Endodermal cell (in vitro differentiated cells): ENCODE results near the gene NIBAN1. TPM values are rescaled to one million over a fixed set of nuclear protein-coding genes. Genes with fewer than 3 reads are reported as not detected.

ENCODE experiments used
- DNase-seq: peaks from one replicate; pipeline ENCODE4 v3.0.0-alpha.2; 2017
- H3K27ac ChIP-seq: 2 replicates; pipeline ENCODE4 v1.5.1; 2013; ENCODE audit warnings: mild to moderate bottlenecking, low read depth, low read length, moderate library complexity
- H3K27me3 ChIP-seq: 2 replicates; pipeline ENCODE4 v1.6.1; 2013; ENCODE audit warnings: mild to moderate bottlenecking, low read length, moderate library complexity; ENCODE audit not compliant: insufficient read depth, control insufficient read depth, poor library complexity, severe bottlenecking
- H3K36me3 ChIP-seq: 2 replicates; pipeline ENCODE4 v1.7.0; 2013; ENCODE audit warnings: mild to moderate bottlenecking, low read length, moderate library complexity; ENCODE audit not compliant: control insufficient read depth, insufficient read depth
- H3K4me1 ChIP-seq: one replicate; pipeline ENCODE4 v1.7.0; 2013; ENCODE audit warnings: low read length; ENCODE audit not compliant: control insufficient read depth, insufficient read depth
- H3K4me3 ChIP-seq: 2 replicates; pipeline ENCODE4 v1.5.1; 2013; ENCODE audit warnings: mild to moderate bottlenecking, low read length, moderate library complexity
- H3K9ac ChIP-seq: 2 replicates; pipeline ENCODE4 v1.6.1; 2013; ENCODE audit warnings: mild to moderate bottlenecking, low read length, moderate library complexity; ENCODE audit not compliant: poor library complexity, severe bottlenecking; ENCODE audit errors: extremely low read depth
- H3K9me3 ChIP-seq: 2 replicates; pipeline ENCODE4 v1.6.1; 2013; ENCODE audit warnings: mild to moderate bottlenecking, low read length, moderate library complexity; ENCODE audit not compliant: control insufficient read depth
- H3K27ac Mint-ChIP-seq: 2 replicates; pipeline ENCODE4 v1.8.0; 2020; ENCODE audit warnings: mixed read lengths
- H3K27me3 Mint-ChIP-seq: 2 replicates; pipeline ENCODE4 v1.8.0; 2021; ENCODE audit warnings: mild to moderate bottlenecking, mixed read lengths; ENCODE audit not compliant: insufficient read depth
- H3K36me3 Mint-ChIP-seq: 2 replicates; pipeline ENCODE4 v1.8.0; 2020; ENCODE audit warnings: low read depth, mixed read lengths
- H3K4me1 Mint-ChIP-seq: 2 replicates; pipeline ENCODE4 v1.8.0; 2020; ENCODE audit warnings: mixed read lengths
- H3K4me3 Mint-ChIP-seq: 2 replicates; pipeline ENCODE4 v1.8.0; 2020; ENCODE audit warnings: mild to moderate bottlenecking, moderate library complexity, mixed read lengths
- H3K9me3 Mint-ChIP-seq: 2 replicates; pipeline ENCODE4 v1.8.0; 2020; ENCODE audit warnings: mild to moderate bottlenecking, mixed read lengths
- CTCF ChIP-seq: fragments of 200-600 bp; sonication (generic); conservative IDR thresholded peaks from 2 replicates; pipeline ENCODE4 v1.5.0; 2021; ENCODE audit warnings: antibody characterized with exemption, mild to moderate bottlenecking
- WGBS, 2 experiments: methylation state at CpG; one replicate each; pipeline versions ENCODE4 v1.1.5 to v1.1.7; 2013; ENCODE audit warnings: missing lambda C conversion rate in 2 of 2, mixed read lengths in 1 of 2; ENCODE audit not compliant: insufficient coverage in 1 of 2, insufficient read length in 1 of 2; 5-methylcytosine and 5-hydroxymethylcytosine counted together
- total RNA-seq, 2 donors: library from RNA; stranded (reverse); fragmentation: NEBNext Ultra II Directional in 1 of 2; extraction: Animal tissue kit (Norgen Biotek cat#: 25700) in 1 of 2; gene quantifications; 2 replicates in 1 of 2; 3 replicates in 1 of 2; pipeline ENCODE4 v1.2.1, GENCODE V29; 2021

Gene NIBAN1
- total RNA-seq, 2 donors from 2014 or later = 4.8 to 5.1 TPM

GRCh38 chr1:184929711-184930202 is 44.6 kb downstream of the NIBAN1 start:
- Histone ChIP-seq H3K4me3 (no peak overlapping the region), H3K9ac (no peak overlapping the region), H3K27ac (no peak overlapping the region), H3K36me3 (no peaks in the 10 kb centered on the region), H3K27me3 (no peaks in the 10 kb centered on the region), H3K9me3 (peaks cover 8% of the 10 kb centered on the region), H3K4me1 (no peaks in the 10 kb centered on the region)
- Mint-ChIP-seq H3K36me3 (no peaks in the 10 kb centered on the region), H3K9me3 (peaks cover 7% of the 10 kb centered on the region), H3K4me1 (peaks cover 6% of the 10 kb centered on the region), H3K27me3 (no peaks in the 10 kb centered on the region), H3K4me3 (no peak overlapping the region), H3K27ac (no peak overlapping the region)
- WGBS, 2 experiments = 87 to 92% methylated on average over 2 to 3 of the region's 3 CpGs
- no peak for TF ChIP-seq CTCF
- no peak for DNase-seq

- no peak for DNase-seq
- Mint-ChIP-seq H3K27me3 (no peaks in the 10 kb centered on the region), H3K36me3 (no peaks in the 10 kb centered on the region), H3K27ac (no peak overlapping the region), H3K9me3 (peaks cover 3% of the 10 kb centered on the region), H3K4me3 (no peak overlapping the region), H3K4me1 (peaks cover 6% of the 10 kb centered on the region)
- Histone ChIP-seq H3K9ac (no peak overlapping the region), H3K36me3 (no peaks in the 10 kb centered on the region), H3K27ac (no peak overlapping the region), H3K9me3 (peaks cover 8% of the 10 kb centered on the region), H3K27me3 (no peaks in the 10 kb centered on the region), H3K4me1 (no peaks in the 10 kb centered on the region), H3K4me3 (no peak overlapping the region)
- TF ChIP-seq CTCF = no peak
- 94 to 100% methylated on average over 1 to 2 of the region's 2 CpGs for WGBS, 2 experiments
These were observed 45.9 kb downstream of the NIBAN1 start for GRCh38 chr1:184928394-184928793.

Other genes starting within 250 kb of the NIBAN1 start
- gene EDEM3, start 219.7 kb downstream of the NIBAN1 start, total RNA-seq = 10 to 100 TPM; 17.0 to 22.0 TPM
- gene RNF2, start 71.0 kb upstream of the NIBAN1 start, total RNA-seq = 10 to 100 TPM; 61.1 to 66.9 TPM
- 10 to 100 TPM; 23.8 to 33.4 TPM for gene TRMT1L, start 182.4 kb upstream of the NIBAN1 start, total RNA-seq
- 10 to 100 TPM in 1 of 2 donors, 1 to 10 TPM in 1; 9.7 to 13.4 TPM for gene SWT1, start 182.7 kb upstream of the NIBAN1 start, total RNA-seq